Stimulated activated naive CD8-positive, alpha-beta T cell treated with anti-CD3 and anti-CD28 coated beads, Interleukin-15, Interleukin-2, amounts not matched to agents 100 U/mL and 50 U/mL, for 24 hours (primary cell): ENCODE measurements around the gene KCNT2.
"Not testable (repeated sequence)": the region's sequence is repeated elsewhere in the genome, so short reads cannot be mapped to it uniquely, and the experiment has no call there.

Source experiments
- ATAC-seq: fragments of 150-1000 bp; cut with Tn5 transposase; one replicate; pipeline ENCODE4 v1.10.0; 2021
- DNase-seq: peaks from one replicate; pipeline ENCODE4 v3.0.0; 2021

Gene KCNT2

GRCh38 chr1:196608390-196609369 lies at the start of gene KCNT2:
TSS of gene KCNT2 (minus strand) at chr1:196608440. CDS start at chr1:196608309, 131 bp downstream.
- peak; percentile 59 for ATAC-seq
- peak; percentile 5 for DNase-seq

DNA sequence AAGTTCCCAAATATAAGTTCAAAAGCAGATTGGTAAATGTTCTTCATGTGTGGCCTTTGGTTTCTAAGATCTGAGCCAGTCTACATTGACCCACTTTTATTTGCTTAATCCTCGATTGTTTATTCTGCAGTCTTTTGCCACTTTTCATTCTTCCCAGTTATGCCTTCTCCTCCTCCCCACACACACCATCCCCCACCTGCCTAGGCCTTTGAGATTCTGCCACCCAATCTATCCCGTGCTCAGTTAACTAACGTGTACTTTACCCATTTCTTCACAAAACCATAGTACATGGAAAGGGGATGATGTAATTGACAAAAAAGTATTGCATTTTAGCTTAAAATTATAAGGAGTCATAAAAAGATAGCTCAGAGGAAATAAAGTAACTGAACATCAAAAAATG lies 47.3 kb upstream of the KCNT2 start:
- no peak for ATAC-seq
- DNase-seq: no peak

- ATAC-seq (no peak), DNase-seq (no peak)
Observed at GRCh38 chr1:196655071-196655470, 46.8 kb upstream of the KCNT2 start.

- ATAC-seq: no peak
- no peak for DNase-seq
Observed at GRCh38 chr1:196654271-196654670, 46.0 kb upstream of the KCNT2 start.

DNA sequence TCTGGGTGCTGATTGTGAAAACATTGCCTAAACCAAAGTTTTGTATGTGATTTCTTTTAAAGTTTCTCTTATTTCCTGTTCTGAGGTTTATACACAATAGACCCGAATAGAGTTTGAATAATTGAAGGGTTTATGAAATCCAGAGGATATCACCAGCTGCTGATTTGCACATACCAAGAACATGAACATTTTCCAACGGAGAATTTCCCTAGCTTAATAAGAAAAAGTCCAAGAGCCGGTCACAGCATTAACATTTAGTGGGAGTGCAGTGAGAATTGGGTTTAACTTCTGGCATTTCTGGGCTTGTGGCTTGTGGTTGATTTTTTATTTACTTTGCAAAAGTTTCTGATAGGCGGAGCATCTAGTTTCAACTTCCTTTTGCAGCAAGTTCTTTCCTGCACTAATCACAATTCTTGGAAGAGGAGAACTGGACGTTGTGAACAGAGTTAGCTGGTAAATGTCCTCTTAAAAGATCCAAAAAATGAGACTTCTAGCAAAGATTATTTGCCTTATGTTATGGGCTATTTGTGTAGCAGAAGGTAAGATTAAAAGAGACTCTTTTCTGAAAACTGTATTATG lies 43.5 kb upstream of the KCNT2 start, which contains the start of gene CFH:
Gene CFH, plus strand, starts transcription at position 407 of the 579 bp plus-strand sequence. Its CDS starts 75 bp downstream, at position 482.
- DNase-seq (no peak), ATAC-seq (no peak)

DNA sequence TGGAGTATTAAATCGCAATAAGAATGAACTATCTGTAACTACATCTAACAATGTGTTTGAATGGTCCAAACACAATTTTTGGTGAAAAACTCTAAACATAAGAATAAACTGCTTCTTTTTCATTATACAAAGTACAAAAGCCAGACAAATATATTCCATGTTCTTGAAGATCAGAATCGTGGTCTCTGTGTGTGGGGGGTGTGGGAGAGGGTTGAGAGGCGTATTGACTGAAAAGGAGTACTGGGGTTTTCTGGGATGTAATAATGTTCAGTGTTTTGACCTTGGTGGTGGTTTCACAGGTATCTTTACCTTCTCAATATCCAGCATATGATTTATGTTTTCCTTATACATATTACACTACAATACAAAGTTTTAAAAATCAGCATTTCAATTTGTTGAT lies 42.8 kb upstream of the KCNT2 start:
- ATAC-seq: no peak

DNA sequence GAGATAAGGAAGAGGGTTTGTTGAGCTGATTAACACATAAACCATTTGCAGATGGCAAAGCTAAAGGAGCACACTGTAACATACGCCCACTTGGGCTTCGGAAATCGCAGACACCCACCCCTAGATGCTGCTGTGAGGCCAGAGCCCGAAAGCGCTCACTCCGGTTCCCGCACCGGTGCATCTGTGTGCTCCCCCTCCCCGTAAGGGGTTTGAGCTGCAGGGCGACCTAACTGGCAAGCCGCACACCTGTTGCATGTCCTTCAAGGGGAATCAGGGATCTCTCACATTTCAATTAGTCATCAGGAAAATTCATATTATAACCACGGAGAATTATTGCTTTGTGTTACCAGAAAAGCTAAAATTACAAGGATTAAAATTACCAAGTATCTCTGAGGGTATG lies 42.2 kb upstream of the KCNT2 start:
- no peak for DNase-seq
- no peak for ATAC-seq

More for the DNA sequence above, 42.8 kb upstream of the KCNT2 start:
- DNase-seq: no peak

DNA sequence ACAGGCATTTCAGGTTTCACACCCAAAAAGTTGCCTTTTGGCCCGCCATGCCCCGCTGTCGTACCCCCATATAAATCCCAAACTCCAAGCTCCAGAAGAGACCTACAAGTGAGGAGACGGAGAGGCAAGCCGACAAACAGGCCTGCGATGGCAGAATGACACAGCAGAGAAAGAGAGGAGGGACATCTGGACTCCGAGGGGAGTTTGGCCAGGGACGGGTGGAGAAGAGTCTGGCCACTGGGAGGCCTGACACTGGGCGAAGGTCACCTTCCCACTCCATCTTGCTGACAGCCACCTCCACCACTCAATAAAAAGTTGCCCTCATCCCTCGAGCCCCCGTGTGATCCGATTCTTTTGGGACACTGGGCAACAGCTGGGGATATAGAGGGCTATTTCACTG lies 41.8 kb upstream of the KCNT2 start:
- DNase-seq: no peak
- no peak for ATAC-seq

DNA sequence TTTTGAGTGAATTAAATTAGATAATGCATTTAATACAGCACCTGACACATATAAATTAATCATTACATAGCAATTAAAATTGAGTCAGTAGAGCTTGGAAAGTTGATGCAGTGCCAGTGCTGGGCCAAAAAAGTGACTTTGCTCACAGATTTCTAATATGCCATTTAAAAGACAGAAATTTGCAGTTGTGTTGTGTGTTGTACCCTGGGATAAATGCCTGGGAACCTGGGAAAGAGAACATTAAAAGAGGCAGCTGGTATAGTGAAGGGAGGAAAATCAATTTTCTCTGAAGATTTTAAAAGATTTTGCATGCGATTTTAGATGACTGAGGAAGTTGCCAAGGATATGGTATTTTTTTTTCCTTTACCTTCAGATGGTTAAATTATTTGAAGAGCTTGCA lies 32.7 kb upstream of the KCNT2 start:
- DNase-seq: no peak

GRCh38 chr1:196639291-196639690 lies 31.1 kb upstream of the KCNT2 start:
- not testable (repeated sequence) for ATAC-seq, DNase-seq

More for the DNA sequence above, 32.7 kb upstream of the KCNT2 start:
- no peak for ATAC-seq

DNA sequence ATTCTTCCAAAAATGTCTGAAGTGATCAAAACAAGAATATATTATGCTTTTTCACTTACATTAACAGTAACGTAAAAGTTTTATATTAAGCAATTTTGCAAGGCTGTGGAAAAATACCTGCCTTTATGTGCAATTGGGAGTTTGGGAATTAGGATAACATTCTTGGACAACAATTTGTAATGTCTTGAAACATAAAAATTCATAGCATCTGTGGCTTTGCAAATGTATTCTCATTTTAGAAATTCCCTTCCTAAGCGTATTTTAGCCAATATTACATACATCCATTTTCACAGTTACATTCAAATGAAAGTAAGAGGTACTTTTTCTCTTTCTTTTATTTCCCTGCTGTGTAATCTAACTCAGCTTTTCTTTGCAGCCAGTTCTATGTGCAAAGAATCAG lies 30.2 kb upstream of the KCNT2 start:
- no peak for DNase-seq
- ATAC-seq: no peak

GRCh38 chr1:196637606-196638005 lies 29.4 kb upstream of the KCNT2 start:
- ATAC-seq (no peak), DNase-seq (no peak)

DNA sequence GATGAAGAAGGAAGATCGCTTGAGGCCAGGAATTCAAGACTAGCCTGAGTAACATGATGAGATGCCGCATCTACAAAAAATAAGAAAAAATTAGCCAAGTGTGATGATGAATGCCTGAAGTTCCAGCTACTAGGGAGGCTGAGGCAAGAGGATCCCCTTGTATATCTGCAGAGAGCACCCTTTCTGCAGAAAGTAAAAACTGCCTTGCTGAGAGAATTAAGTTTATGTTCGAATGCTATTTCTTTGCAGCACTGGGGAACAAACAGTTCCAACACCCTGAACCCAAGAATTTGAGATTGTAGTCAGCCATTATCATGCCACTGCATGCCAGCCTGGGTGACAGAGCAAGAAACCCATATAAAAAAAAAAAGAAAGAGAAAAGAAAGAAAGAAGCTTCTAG lies 20.6 kb upstream of the KCNT2 start:
- DNase-seq (no peak), ATAC-seq (no peak)

DNA sequence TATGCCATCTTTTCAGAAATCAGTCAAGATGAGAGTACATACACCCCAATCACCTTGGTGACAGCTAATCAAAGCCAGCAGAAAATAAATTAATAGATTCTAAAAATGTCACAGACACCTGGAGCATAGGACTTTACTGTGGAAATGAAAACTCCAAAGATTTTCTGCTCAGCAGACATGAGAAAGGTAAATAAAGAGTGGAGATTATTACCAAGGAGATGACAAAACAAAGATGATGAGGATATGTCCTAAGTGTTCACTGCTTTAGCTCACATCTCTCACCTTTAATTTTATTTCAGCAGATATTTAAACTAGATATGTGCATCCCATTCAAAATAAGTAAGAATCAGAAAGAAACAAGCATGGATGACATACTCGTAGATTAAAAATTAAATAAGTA lies 14.8 kb upstream of the KCNT2 start:
- ATAC-seq (no peak), DNase-seq (no peak)

DNA sequence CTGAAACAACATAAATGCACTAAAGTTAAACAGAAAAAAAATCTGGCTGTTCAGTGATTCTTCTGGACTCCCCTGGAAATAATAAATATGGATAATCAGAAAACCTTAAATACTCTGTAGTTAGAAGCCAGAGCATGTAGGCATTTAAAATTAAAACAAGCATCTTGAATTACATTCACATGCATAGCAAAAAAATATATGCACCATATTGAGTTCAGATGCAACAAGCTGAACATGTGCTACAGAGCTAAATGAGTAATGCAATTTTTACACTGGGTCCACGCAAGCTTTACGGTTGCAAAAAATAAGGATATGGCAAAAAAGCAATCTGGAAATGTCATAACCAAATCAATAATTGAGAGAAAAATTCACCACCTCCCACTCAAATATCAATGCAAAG lies 11.5 kb upstream of the KCNT2 start:
- ATAC-seq: no peak
- no peak for DNase-seq

- DNase-seq (no peak), ATAC-seq (no peak)
Observed at GRCh38 chr1:196611873-196612272, 3.6 kb upstream of the KCNT2 start.

DNA sequence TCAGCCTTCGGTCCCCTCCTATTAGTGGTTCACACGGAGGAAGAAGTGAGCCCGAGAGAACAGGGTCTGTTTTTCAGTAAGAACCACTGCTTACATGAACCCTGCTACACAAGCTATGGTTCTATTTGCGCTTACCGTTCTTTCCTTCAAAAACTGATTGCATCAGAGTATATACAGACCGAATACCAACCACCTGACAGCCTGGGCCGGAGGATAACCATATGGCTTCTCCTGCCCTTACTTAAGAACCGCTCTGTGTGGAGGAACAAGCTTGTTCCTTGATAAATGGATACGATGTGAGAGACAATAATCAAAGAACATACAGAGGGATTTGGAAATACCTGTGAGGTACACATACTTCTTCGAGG lies 1.1 kb upstream of the KCNT2 start:
- DNase-seq: no peak

GRCh38 chr1:196607981-196608380 lies 259 bp downstream of the KCNT2 start:
- ATAC-seq: no peak
- no peak for DNase-seq

More for the DNA sequence above, 1.1 kb upstream of the KCNT2 start:
- no peak for ATAC-seq

DNA sequence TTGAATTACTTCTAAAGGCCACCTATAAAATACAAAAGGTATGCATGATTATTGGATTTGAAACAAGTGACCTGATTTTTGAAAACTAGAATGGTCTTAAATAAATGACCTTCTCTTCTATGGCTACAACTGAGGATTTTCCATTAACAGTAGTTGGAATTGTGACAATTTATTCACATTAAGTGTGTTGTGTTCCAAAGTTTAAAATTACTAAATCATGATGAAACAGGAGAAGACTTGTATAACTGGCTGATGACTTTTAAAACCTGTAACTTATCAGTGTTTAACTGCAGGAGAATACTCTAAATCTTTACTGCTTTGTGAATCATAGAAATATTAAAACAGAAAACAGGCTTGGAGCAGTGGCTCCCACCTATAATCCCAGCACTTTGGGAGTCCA lies 4.6 kb downstream of the KCNT2 start:
- DNase-seq (no peak), ATAC-seq (no peak)

GRCh38 chr1:196598942-196599748 lies 9.1 kb downstream of the KCNT2 start:
- no peak for ATAC-seq
- no peak for DNase-seq

DNA sequence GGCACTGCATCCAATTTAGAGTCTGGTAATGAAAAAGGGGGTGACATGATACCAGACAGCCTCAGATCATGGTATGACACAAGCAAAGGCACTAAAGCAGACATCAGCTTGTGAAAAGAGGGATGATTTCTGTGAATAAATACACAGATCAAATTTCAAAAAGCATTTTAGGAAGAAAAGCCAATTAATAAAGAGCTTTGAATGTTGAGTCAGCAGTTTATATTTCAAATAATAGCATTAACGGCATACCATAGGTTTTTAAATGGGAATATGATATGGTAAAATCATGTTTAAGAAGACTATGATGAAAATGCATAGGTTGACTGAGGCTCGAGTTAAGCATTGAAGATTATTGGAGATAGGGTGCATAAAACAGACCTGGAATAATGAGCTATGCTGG lies 13.5 kb downstream of the KCNT2 start:
- ATAC-seq (no peak), DNase-seq (no peak)

- no peak for ATAC-seq
- DNase-seq: no peak
Observed at GRCh38 chr1:196593955-196594354, 14.3 kb downstream of the KCNT2 start.

DNA sequence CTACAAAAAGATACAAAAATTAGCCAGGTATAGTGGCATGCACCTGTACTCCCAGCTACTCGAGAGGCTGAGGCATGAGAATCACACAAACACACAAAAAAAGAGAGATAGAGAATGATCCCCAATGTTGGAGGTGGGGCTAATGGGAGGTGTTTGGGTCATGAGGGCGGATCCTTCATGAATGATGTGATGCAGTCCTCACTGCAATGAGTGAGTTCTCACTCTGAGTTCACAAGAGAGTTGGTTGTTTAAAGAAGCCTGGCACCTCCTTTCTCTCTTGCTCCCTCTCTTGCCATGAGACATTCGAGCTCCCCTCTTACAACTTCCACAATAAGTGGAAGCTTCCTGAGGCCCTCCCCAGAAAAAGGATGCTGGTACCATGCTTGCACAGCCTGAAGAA lies 17.3 kb downstream of the KCNT2 start:
- DNase-seq (no peak), ATAC-seq (no peak)
